NCI-H69 (cell line): ENCODE data around the gene RPL32.

Experiments used
- DNase-seq: peaks from one replicate; lab custom pipeline; 2025; lab: John Stamatoyannopoulos, UW

RPL32 gene

GRCh38 chr3:12832350-12833221, 8.8 kb downstream of the RPL32 start:
- DNase-seq, result no peak

GRCh38 chr3:12831301-12831866, 10.0 kb downstream of the RPL32 start:
- peak; percentile 5 for DNase-seq

GRCh38 chr3:12830785-12831156, 10.6 kb downstream of the RPL32 start:
- no peak for DNase-seq

GRCh38 chr3:12829886-12830784, 11.2 kb downstream of the RPL32 start:
- no peak for DNase-seq

- no peak for DNase-seq
Observed at GRCh38 chr3:12829404-12829803, 12.0 kb downstream of the RPL32 start.

- no peak for DNase-seq
Observed at GRCh38 chr3:12828751-12829150, 12.6 kb downstream of the RPL32 start.

GRCh38 chr3:12825156-12825555, 16.2 kb downstream of the RPL32 start:
- no peak for DNase-seq

GRCh38 chr3:12824299-12824698, 17.1 kb downstream of the RPL32 start:
- no peak for DNase-seq

GRCh38 chr3:12822725-12823373, 18.5 kb downstream of the RPL32 start:
- no peak for DNase-seq

GRCh38 chr3:12818773-12819172, 22.6 kb downstream of the RPL32 start:
- DNase-seq, result no peak

- DNase-seq, result no peak
Observed at GRCh38 chr3:12818273-12818672, 23.1 kb downstream of the RPL32 start.

GRCh38 chr3:12817343-12817710, 24.0 kb downstream of the RPL32 start:
- DNase-seq, result no peak

- no peak for DNase-seq
Observed at GRCh38 chr3:12816521-12817342, 24.6 kb downstream of the RPL32 start.

- DNase-seq, result no peak
Observed at GRCh38 chr3:12815719-12816118, 25.6 kb downstream of the RPL32 start.

- no peak for DNase-seq
Observed at GRCh38 chr3:12815078-12815477, 26.3 kb downstream of the RPL32 start.

GRCh38 chr3:12813967-12814366, 27.4 kb downstream of the RPL32 start:
- no peak for DNase-seq

GRCh38 chr3:12812812-12813211, 28.6 kb downstream of the RPL32 start:
- no peak for DNase-seq

GRCh38 chr3:12810961-12811360, 30.4 kb downstream of the RPL32 start:
- peak; percentile 36 for DNase-seq

GRCh38 chr3:12810013-12810780, 31.2 kb downstream of the RPL32 start:
- peak; percentile 94 for DNase-seq

GRCh38 chr3:12809435-12809834, 31.9 kb downstream of the RPL32 start:
- no peak for DNase-seq

- DNase-seq, result no peak
Observed at GRCh38 chr3:12809001-12809400, 32.4 kb downstream of the RPL32 start.
